UCSD-AML1 (cell line): ENCODE data around the gene PTPRJ.
"Not testable (repeated sequence)": the region's sequence is repeated elsewhere in the genome, so short reads cannot be mapped to it uniquely, and the experiment has no call there.

ENCODE experiments used
- DNase-seq: peaks from one replicate; lab custom pipeline; 2025; ENCODE audit not compliant: unreplicated experiment; lab: John Stamatoyannopoulos, UW

PTPRJ gene

DNA sequence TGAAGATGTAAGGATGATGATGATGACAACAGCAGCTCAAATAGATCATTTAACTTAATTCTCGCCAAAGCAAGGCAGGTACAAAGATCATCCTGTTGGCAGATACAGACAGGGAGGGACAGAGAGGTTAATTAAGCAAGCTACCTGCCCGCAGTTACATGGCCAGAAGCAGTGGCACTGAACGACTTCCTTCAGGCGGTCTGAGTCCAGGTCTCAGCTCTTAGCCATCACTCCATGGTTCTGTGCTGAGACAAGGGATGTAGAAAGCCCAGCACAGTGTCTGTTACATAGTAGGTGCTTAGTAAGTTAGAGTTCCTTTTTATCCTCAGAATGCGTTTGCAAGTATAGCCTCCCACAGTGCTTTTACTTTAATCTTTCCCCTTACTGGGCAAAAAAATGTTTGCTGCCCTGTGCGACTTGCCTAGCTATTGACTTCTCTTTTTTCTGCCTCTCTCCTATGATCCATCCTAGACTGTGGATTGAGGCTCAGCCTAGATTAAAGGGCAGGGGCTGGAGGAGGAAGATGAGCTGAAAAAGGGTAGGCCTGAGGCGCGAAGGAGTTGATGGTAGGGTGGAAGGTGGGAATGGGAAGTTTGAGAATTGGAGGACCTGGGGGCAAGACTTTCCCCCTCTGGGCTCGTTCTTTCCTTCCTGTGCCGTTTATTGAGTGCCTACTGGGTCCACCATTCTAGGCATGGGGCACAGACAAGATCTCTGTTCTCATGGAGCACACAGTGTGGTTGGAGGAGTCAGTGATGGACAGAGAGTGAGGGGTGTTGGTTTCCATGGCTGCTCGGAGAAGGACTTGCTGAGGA is 128.1 kb downstream of the PTPRJ start:
- no peak for DNase-seq

DNA sequence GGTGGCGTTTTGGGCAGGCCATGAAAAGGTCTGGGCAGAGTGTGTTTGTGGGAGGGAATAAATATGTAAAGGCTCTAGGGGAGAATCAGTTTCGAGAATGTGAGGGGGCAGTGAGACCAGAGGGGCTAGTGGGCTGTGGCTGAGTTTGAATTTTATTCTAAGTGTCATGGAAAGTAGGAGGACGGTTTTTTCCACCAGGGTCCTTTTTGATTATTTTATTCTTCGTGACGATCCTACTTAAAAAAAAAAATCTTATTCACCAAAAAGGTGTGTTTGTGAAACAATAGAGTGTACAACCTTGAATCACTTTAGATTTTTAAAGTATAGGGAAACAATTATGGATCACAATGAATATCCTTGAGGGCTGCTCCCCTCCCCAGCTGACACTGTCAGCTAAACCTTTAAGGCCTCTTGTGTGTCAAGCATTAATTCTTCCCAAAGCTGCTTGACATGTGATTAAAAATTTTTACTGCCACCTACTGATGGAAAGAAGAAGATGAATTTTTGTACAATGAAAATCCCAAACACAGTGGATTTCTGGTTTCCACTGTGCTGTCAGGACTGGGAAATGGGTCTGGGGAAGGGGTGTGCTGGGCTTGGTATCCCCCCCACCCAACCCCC is 128.8 kb downstream of the PTPRJ start:
- DNase-seq = no peak

DNA sequence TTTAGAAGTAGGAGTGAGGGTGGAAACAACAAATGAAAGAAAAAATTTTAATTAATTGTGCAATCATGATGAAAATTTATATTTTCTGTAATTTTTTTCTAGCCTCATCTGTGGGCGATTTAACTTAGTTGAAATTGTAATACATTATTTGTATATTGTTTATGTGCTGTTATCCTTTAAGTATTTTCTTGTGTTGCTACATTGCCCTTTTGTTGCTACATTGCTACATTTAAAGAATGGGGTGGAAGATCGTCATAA is 130.1 kb downstream of the PTPRJ start:
- no peak for DNase-seq

DNA sequence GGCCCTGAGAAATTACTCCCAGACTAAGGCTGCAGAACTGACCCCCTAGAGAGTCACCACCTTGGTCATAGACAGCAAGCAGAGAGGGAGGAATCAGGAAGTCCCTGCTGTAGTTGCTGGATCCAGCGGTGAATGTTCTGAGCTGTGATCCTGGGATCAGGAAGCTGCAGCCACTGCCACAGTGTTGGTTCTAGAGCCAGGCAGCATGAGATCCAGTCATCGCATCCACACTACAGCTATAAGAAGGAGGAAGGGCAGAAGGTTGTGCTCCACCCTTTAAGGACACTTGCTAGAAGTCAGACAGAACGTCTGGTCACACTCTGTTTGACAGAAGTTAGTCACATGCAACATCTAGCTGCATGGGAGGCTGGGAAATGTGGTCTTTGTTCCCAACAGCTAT is 131.5 kb downstream of the PTPRJ start:
- DNase-seq = no peak

DNA sequence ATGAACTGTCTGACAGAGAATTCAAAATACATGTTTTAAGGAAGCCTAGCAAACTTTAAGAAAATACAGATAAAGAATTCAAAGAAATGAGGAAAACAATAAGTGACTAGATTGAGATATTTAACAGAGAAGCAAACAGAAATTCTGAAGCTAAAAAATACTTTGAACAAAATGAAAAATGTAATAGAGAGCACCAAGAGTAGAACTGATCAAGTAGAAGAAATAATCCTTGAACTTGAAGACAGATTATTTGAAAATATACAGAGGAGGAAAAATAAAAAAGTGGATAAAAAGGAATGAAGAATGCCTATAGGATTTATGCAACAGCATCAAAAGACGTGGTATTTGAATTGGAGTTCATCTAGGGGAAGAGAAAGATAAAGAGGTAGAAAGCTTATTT is 134.4 kb downstream of the PTPRJ start:
- no peak for DNase-seq

DNA sequence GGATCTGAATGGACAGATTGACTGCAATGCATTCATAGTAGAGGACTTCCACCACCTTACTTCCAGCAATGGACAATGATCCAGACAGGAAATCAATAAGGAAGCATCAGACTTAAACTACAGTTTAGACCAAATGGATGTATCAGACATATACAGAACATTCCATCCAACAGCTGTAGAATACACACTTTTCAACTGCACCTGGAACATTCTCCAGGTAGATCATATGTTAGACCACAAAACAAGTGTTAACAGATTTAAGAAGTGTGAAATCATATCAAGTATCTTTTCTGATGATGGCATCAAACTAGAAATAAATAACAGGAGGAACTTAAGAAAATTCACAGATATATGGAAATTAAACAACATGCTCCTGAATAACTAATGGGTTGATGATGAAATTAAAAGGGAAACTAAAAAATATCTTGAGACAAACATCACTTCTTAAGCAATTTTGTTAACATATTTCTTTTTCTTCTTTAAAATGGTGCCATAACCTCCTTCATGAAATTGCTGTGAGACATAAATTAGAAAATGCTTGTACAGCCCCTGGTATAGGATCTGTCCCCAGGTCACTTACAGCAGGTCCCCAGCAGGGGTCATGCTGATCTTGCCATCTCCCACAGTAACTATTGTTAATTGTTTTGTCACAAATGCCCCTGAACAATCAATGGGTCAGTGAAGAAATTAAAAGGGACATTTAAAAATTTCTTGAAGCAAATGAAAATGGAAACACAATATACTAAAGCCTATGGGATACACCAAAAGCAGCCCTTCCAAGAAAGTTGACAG is 136.3 kb downstream of the PTPRJ start:
- no peak for DNase-seq

DNA sequence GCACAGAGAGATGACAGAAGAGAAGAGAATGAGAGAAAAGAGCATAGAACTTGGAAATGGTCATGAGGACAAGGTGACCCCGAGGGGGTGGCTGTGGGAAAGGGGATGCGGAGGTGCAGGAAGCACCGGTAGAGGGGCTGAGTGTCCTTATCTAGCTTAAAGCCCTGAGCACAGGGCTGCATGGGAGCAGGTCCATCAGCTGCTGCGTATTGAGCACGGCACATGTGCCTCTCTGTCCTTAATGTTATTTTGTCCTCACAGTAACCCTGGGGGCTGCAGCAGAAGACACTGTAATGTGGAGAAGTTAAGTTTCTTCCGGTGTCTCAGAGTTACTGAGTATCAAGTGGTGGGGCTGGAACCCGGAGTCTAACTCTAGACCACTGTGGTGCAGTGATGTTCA is 141.9 kb downstream of the PTPRJ start:
- no peak for DNase-seq

DNA sequence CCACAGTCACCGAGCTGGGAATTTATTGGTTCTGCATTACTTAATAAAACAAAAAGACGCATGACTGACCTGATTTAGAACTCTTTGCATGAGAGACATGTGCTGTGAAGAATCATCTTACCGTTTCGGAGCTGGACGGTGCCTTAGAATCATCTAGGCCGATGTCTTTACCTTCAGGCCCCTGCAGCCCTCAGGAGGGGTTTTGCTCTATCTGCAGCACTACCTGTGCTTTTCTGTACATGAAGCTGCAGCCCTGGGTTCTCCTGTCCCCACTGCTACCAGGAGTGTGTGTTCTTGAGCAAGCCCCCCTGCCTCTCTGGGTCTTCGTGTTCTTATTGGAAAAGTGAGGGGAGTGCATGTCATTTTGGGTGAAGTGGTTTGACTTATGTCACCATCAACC is 142.3 kb downstream of the PTPRJ start:
- no peak for DNase-seq

DNA sequence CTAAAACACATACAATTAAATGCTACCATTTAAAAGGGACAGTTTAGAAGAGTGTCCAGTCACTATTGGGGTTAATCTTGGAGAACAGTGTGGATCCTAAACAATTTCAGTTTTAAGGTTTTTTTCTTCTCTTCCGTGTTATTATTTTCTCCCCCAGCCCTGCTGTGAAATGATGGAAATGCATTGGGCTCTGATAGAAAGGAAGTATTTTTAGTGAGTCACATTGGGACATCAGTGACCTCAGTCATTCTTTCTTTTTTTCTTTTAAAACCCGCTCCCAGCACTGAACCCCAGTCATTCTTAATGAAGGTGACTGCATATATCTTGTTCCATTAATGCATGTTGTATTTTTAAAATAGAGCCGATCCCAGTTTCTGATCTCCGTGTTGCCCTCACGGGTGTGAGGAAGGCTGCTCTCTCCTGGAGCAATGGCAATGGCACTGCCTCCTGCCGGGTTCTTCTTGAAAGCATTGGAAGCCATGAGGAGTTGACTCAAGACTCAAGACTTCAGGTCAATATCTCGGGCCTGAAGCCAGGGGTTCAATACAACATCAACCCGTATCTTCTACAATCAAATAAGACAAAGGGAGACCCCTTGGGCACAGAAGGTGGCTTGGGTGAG is 143.0 kb downstream of the PTPRJ start:
- no peak for DNase-seq

DNA sequence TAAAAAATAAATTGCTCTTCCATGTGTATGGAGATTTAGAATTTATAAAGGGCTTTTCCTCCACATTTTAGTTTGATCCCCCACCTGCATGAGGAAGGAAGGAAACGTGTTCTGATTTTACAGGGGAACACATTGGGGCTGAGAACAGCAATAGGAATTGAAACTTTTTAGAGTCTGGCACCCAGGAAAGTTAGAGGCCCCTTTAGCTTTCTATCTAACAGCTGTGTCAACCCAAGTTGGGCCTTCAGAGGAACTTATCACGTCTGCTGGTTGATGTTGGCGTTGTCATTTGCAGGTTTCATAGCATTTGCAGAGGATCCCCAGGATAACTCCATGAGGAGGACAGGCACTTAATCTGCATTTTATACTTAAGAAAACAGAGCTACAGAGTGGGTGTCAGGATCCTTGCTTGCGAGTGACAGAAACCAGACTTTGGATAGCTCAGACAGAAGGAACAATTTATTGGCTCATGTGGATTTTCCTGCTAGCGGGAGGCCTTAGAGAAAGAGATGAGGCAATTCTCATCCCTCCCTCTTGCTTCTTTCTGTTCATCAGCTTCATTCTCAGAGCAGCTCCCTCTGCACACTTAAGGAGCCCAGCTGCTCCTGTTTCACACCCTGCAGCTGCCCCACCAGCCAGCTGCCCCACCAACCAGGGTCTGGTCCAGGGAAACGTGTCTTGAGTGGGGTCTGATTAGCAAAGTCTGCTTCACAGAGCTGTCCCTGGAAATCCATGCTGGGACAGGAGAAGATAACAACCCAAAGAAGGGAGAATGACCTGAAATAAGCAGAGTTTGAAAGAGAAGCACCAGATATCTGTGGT is 143.8 kb downstream of the PTPRJ start:
- DNase-seq = no peak

DNA sequence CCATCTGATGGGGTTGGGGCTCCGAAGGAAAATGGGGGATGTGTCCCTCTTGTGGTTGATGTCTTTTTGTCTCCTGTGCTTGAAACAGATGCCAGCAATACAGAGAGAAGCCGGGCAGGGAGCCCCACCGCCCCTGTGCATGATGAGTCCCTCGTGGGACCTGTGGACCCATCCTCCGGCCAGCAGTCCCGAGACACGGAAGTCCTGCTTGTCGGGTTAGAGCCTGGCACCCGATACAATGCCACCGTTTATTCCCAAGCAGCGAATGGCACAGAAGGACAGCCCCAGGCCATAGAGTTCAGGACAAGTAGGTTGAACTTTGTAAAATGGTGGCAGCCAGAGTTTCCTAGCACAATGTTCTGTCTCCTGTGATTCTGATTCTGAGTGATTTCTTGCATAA is 144.5 kb downstream of the PTPRJ start:
- DNase-seq = no peak

DNA sequence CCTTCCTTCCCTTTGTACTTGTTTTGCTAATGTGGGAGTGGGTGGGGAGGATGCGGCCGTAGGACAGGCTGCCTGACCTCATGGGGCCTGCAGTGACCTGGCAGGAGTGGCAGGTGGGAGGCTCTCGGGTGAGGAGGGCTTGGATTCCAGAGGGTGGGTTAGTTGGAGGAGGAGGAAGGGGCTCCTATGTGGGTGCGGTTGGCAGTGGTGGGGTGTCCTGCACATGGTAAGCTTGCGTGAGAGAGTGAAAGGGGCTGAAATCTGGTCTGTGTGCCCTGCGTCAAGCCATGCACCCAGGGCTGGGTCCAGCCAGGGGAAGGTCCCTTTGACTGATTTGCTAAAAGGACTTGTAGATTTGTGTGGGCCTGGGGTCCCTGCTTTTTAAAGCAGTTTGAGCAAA is 145.5 kb downstream of the PTPRJ start:
- DNase-seq = no peak

DNA sequence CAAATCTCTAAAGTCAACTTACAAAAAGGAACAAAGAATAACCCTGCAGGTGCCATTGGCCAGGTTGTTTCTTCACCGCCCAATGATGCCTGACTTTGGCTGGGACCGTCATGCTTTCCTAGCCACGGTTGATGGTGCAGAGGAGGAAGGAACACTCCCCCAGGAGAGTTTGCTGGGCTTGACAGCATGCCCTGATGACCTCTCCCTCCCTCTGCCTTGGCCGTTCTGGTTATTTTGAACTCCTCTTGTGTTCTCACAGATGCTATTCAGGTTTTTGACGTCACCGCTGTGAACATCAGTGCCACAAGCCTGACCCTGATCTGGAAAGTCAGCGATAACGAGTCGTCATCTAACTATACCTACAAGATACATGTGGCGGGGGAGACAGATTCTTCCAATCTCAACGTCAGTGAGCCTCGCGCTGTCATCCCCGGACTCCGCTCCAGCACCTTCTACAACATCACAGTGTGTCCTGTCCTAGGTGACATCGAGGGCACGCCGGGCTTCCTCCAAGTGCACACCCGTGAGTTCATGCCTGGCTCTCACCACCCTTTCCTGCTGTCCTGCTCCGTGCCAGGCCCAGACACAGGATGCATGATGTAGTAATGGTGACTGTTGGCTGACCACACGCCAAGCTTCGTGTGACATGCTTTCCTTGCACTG is 147.3 kb downstream of the PTPRJ start:
- DNase-seq = no peak

DNA sequence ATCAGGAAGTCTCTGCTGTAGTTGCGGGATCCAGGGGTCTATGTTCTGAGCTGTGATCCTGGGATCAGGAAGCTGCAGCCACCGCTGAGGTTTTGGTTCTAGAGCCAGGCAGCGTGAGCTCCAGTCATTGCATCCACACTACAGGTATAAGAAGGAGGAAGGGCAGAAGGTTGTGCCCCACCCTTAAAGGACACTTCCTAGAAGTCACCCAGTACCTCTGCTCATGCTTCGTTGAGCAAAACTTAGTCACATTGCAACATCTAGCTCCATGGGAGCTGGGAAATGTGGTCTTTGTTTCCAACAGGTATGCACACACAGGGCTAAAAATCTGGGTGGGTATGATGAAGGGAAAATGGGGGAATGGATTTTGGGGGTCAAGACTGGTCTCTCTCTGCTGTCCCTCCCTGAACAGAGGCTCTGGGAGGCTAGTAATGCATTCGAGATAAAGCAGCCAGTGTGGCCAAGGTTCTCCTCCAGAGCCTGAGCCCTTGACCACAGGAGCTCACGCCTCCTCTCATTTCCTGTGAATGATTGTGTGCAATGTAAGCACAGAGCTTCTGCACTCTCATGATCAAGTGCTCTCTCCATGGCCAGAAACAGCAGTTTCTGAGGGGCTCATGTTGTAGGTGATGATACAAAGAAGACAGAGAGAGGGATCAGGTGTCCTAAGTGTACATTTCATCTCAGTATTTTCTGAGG is 149.5 kb downstream of the PTPRJ start:
- DNase-seq = no peak

DNA sequence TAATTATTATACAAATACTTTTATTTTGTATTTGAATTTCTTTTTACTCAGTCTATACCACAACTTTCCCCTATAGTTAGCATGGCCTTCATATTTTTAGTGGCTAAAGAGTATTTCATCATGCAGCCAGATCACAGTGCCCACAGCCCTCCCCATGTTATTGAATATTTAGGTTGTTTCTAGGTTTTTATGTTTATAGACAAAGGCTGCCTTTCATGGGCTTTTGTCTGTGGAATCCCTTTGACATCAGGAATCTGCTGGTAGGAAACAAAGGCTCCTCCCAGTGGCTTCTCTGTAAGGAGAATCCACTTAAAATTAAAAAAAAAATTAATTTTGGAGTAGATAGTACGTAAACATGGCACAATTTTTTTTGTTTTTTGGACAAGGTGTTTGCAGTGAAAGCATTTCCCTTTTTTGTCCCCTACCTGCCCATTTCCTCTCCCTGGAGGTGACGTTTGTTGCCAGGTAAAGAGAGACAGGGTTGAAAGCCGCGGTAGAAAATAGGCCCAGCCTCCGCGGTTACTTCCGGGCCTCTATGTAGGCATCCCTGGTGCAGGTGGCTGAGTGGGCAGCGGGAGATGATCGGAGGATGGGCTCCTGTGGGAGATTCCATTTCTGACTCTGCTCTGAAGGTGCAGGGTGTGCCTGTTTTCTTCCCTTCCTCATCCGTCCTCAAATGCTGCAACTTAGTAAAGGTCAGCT is 154.0 kb downstream of the PTPRJ start:
- no peak for DNase-seq

DNA sequence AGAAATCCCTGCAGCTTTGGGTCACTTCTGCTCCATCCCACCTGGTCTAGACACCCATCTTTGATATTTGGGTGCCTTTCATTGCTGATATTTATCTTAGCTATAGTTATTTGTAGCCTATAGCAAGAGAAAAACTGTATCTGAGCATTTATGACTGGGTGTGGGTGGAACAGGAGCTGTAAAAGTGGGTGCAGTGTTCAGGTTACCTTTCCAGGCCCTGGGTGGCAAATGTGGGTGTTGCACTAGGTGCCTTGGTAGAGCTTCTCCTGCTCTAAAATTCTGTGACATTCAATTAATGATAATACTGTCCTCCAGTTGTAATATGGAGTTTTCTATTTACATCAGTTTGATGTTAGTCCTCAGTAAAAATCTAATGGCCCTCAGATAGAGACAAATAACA is 157.9 kb downstream of the PTPRJ start:
- no peak for DNase-seq

DNA sequence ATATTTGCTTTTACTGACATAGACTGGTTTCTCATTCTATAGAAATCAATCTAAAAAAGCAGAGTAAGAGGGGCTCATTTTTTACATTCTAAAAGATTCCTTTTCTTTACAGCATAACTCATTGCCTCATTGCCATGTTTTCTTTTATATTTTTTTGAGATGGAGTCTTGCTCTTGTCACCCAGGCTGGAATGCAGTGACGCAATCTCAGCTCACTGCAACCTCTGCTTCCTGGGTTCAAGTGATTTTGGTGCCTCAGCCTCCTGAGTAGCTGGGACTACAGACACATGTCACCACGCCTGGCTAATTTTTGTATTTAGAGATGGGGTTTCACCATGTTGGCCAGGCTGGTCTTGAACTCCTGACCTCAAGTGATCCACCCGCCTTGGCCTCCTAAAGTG is 159.5 kb downstream of the PTPRJ start:
- DNase-seq = not testable (repeated sequence)

DNA sequence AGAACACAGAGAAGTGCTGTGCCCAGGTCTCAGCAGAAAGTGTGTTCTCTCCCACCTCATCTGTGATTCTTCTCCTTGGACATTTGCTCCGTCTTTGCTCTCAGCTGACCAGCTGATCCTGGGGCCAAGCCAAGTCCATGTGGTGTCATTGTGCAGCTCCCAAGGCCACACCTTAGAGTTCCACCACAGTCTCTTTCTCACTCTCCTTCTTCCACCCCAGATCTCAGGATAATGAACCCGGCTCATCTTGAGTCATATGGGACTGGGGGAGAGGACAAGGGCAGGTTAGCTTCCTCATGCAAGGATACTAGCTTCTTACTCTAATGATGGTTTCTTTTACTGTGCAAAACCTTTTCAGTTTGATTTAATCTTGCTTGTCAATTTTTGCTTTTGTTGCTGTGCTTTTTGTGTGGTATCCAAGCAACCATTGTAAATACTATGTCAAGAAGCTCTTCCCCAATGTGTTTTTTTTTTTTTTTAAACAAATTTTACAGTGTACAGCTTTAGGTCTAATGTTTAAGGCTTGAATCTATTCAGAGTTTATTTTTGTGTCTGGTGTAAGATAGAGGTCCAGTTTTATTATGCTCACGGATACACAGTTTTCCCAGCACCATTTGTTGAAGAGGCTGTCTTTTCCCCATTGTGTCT is 161.2 kb downstream of the PTPRJ start:
- no peak for DNase-seq

DNA sequence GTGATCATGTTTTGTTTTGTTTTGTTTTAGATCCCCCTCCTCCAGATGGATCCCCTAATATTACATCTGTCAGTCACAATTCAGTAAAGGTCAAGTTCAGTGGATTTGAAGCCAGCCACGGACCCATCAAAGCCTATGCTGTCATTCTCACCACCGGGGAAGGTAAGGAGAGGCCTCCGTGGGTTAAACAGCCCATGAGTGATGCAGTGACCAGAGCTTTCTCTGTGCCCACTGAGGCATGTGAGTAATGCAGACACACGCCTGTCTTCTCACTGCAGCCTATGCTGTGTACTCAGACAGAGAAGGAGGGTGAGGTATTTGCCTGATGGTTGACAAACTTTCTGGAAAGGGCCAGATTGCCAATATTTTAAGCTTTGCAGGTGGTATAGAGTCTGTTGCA is 162.5 kb downstream of the PTPRJ start:
- no peak for DNase-seq
